AG09309 (cell line): ENCODE measurements around the gene SPAG4.

Experiments
- DNase-seq: peaks from one replicate; pipeline ENCODE4 v3.0.0-alpha.2; 2010; ENCODE audit warnings: low read depth
- H3K4me3 ChIP-seq: 2 replicates; pipeline ENCODE4 v1.5.1; 2011; ENCODE audit warnings: mild to moderate bottlenecking, low read depth, low read length, moderate library complexity; ENCODE audit not compliant: control insufficient read depth
- TF ChIP-seq, protein P1 (sequence below): IDR thresholded peaks from 2 replicates; pipeline ENCODE4 v1.5.1; 2011; ENCODE audit warnings: mild to moderate bottlenecking, low read depth, low read length, inconsistent platforms; ENCODE audit not compliant: insufficient read depth, control insufficient read depth; ENCODE audit errors: missing control alignments

The SPAG4 gene

DNA sequence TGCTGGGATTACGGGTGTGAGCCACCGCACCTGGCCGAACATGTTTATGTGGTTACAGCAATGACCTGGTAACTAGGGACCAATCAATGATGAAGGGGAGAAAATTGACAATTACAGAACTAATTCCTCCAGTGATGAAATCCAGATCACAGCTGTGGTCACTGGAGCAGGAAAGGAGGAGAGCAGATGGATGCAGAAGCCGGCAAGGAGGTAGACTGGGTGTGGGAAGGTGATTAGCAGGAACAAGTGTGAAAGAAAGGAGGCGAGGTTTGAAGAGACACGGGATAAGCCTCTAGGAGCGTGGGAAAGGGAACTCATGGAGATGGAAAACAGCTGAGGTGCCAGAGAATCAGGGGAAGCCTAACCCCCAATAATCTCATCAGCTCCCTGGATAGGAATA, 17.2 kb upstream of the SPAG4 start:
- TF ChIP-seq, protein P1, sequence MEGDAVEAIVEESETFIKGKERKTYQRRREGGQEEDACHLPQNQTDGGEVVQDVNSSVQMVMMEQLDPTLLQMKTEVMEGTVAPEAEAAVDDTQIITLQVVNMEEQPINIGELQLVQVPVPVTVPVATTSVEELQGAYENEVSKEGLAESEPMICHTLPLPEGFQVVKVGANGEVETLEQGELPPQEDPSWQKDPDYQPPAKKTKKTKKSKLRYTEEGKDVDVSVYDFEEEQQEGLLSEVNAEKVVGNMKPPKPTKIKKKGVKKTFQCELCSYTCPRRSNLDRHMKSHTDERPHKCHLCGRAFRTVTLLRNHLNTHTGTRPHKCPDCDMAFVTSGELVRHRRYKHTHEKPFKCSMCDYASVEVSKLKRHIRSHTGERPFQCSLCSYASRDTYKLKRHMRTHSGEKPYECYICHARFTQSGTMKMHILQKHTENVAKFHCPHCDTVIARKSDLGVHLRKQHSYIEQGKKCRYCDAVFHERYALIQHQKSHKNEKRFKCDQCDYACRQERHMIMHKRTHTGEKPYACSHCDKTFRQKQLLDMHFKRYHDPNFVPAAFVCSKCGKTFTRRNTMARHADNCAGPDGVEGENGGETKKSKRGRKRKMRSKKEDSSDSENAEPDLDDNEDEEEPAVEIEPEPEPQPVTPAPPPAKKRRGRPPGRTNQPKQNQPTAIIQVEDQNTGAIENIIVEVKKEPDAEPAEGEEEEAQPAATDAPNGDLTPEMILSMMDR, result no peak
- DNase-seq, result no peak

DNA sequence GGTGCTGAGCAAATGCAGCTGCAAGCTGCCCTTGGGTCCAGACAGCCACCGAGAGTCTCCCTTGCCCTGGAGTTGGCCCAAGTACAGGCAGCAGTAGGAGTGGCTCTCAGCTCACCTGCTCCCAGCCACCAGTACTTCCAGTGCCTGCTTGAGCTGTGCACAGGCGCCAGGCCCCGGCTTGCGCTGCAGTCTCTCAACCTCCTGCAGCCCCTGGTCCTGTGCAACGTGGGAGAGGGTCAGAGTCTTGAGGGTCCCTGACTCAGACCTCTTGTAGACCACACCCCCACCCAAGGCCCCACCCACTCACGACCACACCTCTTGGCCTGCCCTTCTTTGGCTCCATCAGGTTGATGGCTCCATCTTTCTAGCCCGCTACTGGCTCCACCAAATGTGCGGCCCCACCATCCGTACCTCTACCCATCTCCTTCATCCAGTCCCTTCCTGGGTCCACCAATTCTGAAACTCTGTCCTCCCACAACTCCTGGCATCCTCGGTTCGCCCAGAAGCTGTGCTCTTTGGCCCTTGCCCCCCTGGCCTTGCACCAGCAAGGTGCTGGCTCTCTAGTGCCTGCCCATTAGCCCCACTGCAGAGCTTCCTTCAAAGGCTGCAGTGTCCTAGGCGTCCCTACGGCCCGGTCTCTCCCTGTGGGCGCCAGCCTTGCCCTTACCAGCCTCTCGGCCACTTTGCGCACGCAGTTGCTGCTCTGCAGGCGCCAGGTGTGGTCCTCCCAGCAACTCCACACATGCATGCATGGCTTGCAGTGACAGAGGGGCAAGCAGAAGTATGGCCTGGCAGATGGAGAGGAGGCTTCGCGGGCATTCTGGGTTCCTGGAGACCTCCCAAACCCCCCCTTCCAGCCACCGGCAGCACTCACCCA, 16.5 kb upstream of the SPAG4 start:
- H3K4me3 ChIP-seq, result no peak overlapping the region
- no peak for DNase-seq
- TF ChIP-seq, protein P1, result no peak

More for the DNA sequence above, 17.2 kb upstream of the SPAG4 start:
- H3K4me3 ChIP-seq, result no peak overlapping the region

DNA sequence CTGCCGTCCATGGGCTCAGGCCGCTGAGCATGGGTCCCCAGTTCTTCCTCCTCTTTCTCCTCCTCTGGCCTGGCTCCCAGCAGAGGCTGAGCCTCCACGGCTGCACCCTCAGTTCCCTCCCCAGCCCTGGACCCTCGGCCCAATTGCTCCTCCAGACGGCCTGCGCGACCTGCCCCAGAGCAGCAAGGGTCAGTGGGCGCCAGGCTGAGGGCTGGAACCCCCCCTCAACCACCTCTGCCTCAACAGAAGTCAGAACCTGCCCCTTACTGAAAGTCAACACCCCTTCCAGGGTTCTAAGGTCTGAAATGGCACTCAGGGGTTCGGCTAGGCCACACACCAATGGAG, 15.9 kb upstream of the SPAG4 start:
- H3K4me3 ChIP-seq, result no peak overlapping the region
- TF ChIP-seq, protein P1, result no peak
- no peak for DNase-seq

DNA sequence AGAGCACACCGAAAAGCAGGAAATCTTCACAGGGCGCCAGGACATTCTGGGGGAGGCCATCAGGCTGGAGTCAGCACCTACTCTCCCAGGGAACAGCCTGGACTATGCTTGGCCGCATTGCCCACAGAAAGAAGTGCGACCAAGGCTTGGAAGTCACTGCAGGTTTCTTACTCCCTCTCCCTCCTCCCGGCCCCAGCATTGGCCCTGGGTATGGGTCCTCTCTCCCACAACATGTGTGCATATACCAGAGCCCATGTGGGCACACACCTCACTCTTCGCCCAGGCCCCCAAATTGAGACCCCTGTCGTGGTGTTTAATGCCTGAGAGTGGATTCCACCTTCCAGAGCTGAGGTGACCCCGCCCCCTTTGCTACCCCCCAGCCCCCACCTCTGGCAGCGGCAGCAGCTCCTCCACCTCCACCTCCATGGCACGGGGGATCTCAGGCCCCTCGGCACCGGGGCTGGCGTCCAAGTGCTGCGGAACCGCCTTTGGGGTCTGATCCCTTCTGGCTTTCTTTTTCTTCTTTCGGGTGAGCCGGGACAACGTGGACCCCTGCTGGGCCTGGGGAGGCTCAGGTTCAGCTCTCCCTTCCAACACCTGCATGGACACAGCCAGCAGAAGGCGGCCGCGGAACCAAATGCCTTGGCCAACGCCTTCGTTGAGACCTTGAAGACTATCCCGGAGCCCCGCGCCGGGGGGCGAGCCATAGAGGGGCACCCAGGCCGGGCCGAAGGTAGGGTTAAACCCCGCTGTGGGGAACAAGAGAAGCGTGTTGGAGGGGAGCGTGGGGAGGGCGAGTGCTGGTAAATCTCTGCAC, 15.2 kb upstream of the SPAG4 start:
- no peak for DNase-seq
- peak overlapping the region; percentile 44 for H3K4me3 ChIP-seq
- TF ChIP-seq, protein P1, result no peak

DNA sequence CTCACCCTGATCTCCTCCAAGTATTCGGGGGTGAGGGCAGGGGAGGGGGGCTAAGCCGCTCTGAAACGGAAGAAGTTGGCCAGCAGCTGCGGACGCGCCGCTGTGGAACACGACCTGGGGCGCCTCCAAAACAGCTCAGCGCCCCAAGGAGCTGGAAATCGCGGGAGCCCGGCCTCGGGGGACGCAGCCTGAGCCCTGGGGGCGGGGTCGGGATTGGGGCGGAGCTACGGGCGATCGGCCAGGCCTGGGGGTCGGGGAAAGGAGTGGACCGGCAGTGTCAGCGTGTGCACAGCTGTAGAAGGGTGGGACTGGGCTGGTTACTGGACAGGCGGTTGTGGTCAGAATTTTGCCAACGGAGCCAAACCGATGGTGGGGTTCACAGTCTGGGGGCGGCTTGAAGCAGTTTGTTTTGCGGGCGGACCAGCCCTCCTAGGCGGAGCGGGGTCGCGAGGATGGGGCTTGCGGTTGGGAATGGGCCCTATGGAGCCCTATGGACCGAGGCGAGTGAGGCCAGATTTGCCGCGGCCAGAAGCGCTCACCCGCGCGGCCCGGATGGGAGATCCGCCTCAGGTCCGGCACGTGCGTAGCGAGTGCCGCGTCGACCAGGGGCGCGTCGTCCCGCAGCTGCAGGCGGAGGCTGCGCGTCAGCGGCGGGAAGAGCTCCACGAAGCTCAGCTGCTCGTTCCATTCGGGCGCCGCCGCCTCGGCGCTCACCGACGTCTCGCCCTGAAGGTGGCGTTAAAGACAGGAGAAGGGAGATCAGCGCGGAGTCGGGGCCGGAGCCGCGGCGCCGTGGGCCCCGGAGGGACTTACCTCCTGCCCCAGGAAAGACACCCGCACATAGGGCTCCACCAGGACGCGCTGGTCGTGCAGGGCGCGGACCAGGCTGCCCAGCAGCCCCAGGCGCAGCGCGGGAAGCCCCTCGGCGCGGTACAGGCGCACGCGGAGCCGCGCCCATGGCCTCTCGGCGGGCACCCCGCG, 14.3 kb upstream of the SPAG4 start:
- no peak for DNase-seq
- TF ChIP-seq, protein P1, result peak; percentile 37
- H3K4me3 ChIP-seq, result peak overlapping the region; percentile 44

DNA sequence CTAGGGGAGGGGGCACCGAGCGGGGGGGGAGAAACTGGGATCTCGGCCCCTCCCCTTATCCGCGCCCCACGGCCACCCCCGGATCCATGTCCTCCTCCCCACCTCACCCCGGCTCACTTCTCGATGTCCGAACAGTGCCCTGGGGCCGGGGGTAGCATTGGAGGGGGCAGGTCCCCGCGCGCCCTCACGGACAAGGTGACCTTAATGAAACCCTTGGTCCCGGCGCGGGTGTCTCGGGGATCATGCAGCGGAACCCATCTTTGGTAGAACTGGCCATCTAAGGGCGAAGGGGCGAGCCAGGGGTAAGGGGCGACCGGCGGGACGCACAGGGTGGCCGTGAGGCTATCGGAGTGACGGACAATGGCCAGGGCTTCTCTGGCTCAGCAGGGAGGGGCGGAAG, 13.6 kb upstream of the SPAG4 start:
- peak overlapping the region; percentile 28 for H3K4me3 ChIP-seq

More for the DNA sequence above, 13.6 kb upstream of the SPAG4 start:
- no peak for DNase-seq
- TF ChIP-seq, protein P1, result no peak
